ENCODE data around the gene KIAA0825.

KIAA0825 gene

GRCh38 chr5:94501365-94501764 is 117.0 kb downstream of the KIAA0825 start:
- DNase-seq = no peak

- no peak for DNase-seq
Measured at GRCh38 chr5:94499806-94500205, 118.6 kb downstream of the KIAA0825 start.

- no peak for DNase-seq
Measured at GRCh38 chr5:94498199-94498598, 120.2 kb downstream of the KIAA0825 start.

- DNase-seq = peak; percentile 71
Measured at GRCh38 chr5:94485067-94485466, 133.3 kb downstream of the KIAA0825 start.

GRCh38 chr5:94481059-94481458 is 137.3 kb downstream of the KIAA0825 start:
- peak; percentile 93 for DNase-seq

- no peak for DNase-seq
Measured at GRCh38 chr5:94480486-94480885, 137.9 kb downstream of the KIAA0825 start.

GRCh38 chr5:94473936-94474335 is 144.5 kb downstream of the KIAA0825 start:
- no peak for DNase-seq

GRCh38 chr5:94471521-94471920 is 146.9 kb downstream of the KIAA0825 start:
- DNase-seq = no peak

GRCh38 chr5:94470802-94471201 is 147.6 kb downstream of the KIAA0825 start:
- no peak for DNase-seq

- DNase-seq = no peak
Measured at GRCh38 chr5:94469894-94470329, 148.5 kb downstream of the KIAA0825 start.

- DNase-seq = no peak
Measured at GRCh38 chr5:94467954-94468930, 150.2 kb downstream of the KIAA0825 start.

- DNase-seq = no peak
Measured at GRCh38 chr5:94467346-94467953, 151.0 kb downstream of the KIAA0825 start.

GRCh38 chr5:94463739-94464138 is 154.7 kb downstream of the KIAA0825 start:
- no peak for DNase-seq

GRCh38 chr5:94461131-94461530 is 157.3 kb downstream of the KIAA0825 start:
- DNase-seq = no peak

- DNase-seq = no peak
Measured at GRCh38 chr5:94459915-94460314, 158.5 kb downstream of the KIAA0825 start.

GRCh38 chr5:94457788-94458187 is 160.6 kb downstream of the KIAA0825 start:
- no peak for DNase-seq

- DNase-seq = no peak
Measured at GRCh38 chr5:94445726-94446125, 172.7 kb downstream of the KIAA0825 start.

- no peak for DNase-seq
Measured at GRCh38 chr5:94442991-94443390, 175.4 kb downstream of the KIAA0825 start.

GRCh38 chr5:94442076-94442475 is 176.3 kb downstream of the KIAA0825 start:
- DNase-seq = no peak

GRCh38 chr5:94440015-94440414 is 178.4 kb downstream of the KIAA0825 start:
- DNase-seq = no peak

- DNase-seq = peak; percentile 97
Measured at GRCh38 chr5:94433397-94434163, 184.8 kb downstream of the KIAA0825 start.

- DNase-seq = peak; percentile 64
Measured at GRCh38 chr5:94432499-94432898, 185.9 kb downstream of the KIAA0825 start.

GRCh38 chr5:94431696-94432095 is 186.7 kb downstream of the KIAA0825 start:
- DNase-seq = no peak
